ENCODE results near the gene PTPRG.

DNA sequence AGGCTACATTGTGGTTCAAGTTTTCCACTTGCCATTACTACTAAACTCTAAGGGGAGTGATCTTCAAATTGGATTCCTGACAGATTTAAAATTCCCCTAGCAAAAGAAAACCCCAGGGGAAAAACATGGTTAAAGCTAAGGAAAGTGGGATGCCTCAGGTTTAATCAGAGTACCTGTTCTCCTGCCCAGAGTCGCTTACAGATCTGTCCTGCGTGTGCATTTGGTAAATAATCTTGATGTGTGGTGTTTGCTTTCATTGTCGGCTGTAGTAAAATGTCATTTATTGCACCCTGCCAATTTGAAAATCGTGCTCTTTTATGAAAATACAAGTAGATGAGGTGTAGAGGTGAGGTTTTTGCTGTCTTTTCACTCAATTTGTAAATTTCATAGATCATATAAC is 323.4 kb downstream of the PTPRG start:
- TF ChIP-seq, protein P1, sequence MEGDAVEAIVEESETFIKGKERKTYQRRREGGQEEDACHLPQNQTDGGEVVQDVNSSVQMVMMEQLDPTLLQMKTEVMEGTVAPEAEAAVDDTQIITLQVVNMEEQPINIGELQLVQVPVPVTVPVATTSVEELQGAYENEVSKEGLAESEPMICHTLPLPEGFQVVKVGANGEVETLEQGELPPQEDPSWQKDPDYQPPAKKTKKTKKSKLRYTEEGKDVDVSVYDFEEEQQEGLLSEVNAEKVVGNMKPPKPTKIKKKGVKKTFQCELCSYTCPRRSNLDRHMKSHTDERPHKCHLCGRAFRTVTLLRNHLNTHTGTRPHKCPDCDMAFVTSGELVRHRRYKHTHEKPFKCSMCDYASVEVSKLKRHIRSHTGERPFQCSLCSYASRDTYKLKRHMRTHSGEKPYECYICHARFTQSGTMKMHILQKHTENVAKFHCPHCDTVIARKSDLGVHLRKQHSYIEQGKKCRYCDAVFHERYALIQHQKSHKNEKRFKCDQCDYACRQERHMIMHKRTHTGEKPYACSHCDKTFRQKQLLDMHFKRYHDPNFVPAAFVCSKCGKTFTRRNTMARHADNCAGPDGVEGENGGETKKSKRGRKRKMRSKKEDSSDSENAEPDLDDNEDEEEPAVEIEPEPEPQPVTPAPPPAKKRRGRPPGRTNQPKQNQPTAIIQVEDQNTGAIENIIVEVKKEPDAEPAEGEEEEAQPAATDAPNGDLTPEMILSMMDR (IDR thresholded peaks at IDR 0.05): no peak
- TF ChIP-seq, protein P2, sequence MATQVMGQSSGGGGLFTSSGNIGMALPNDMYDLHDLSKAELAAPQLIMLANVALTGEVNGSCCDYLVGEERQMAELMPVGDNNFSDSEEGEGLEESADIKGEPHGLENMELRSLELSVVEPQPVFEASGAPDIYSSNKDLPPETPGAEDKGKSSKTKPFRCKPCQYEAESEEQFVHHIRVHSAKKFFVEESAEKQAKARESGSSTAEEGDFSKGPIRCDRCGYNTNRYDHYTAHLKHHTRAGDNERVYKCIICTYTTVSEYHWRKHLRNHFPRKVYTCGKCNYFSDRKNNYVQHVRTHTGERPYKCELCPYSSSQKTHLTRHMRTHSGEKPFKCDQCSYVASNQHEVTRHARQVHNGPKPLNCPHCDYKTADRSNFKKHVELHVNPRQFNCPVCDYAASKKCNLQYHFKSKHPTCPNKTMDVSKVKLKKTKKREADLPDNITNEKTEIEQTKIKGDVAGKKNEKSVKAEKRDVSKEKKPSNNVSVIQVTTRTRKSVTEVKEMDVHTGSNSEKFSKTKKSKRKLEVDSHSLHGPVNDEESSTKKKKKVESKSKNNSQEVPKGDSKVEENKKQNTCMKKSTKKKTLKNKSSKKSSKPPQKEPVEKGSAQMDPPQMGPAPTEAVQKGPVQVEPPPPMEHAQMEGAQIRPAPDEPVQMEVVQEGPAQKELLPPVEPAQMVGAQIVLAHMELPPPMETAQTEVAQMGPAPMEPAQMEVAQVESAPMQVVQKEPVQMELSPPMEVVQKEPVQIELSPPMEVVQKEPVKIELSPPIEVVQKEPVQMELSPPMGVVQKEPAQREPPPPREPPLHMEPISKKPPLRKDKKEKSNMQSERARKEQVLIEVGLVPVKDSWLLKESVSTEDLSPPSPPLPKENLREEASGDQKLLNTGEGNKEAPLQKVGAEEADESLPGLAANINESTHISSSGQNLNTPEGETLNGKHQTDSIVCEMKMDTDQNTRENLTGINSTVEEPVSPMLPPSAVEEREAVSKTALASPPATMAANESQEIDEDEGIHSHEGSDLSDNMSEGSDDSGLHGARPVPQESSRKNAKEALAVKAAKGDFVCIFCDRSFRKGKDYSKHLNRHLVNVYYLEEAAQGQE (IDR thresholded peaks at IDR 0.05; ENCODE audit: insufficient read depth in 1 of 2, low read depth in 2 of 2, low read length in 1 of 2): no peak
- TF ChIP-seq POLR2AphosphoS5 (IDR thresholded peaks at IDR 0.05; ENCODE audit: low read depth, low read length) (no peak), SIN3A (IDR thresholded peaks at IDR 0.05; ENCODE audit: borderline replicate concordance, insufficient read depth, low read depth, low read length) (no peak)

Data from Panc1 (cell line).